ENCODE results near the gene ORAI1.
"Not testable (repeated sequence)": the region's sequence is repeated elsewhere in the genome, so short reads cannot be mapped to it uniquely, and the experiment has no call there.

The ORAI1 gene

GRCh38 chr12:121603581-121603980, 22.7 kb upstream of the ORAI1 start:
- DNase-seq (no peak), ATAC-seq (no peak)

DNA sequence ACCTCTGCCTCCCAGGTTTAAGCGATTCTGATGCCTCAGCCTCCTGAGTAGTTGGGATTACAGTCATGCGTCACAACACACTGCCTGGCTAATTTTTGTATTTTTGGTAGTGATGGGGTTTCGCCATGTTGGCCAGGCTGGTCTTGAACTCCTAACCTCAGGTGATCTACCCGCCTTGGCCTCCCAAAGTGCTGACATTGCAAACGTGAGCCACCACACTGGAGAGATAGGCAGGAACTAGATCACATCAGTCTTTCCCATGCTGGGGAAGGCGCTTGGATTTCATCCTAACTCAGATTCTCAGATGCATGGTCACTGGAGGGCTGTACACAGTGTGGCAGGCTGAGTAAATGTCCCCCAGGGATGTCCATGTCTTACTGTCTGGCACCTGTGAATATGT, 18.0 kb upstream of the ORAI1 start:
- ATAC-seq (no peak), DNase-seq (no peak)

- ATAC-seq (no peak), DNase-seq (no peak)
Observed at GRCh38 chr12:121610239-121611149, 15.8 kb upstream of the ORAI1 start.

DNA sequence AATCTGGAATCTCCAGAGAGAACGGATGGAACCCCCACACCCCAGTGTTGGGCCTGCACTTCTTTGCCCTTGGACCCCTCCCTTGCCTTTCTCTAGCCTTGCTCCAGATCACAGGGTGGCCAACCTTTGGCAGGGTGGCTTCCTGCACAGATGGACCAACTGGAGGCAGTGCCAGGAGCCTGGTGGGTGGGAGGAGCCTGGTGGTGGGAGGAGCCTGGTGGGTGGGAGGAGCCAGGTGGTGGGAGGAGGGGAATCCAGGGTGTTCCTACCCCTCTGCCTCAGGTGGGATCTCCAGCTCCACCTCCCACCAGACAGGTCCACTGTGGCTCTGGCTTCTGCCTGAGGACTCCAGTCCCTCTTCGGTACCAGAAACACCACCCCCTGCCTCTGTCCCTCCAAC, 15.0 kb upstream of the ORAI1 start:
- peak; percentile 43 for DNase-seq
- peak; percentile 36 for ATAC-seq

DNA sequence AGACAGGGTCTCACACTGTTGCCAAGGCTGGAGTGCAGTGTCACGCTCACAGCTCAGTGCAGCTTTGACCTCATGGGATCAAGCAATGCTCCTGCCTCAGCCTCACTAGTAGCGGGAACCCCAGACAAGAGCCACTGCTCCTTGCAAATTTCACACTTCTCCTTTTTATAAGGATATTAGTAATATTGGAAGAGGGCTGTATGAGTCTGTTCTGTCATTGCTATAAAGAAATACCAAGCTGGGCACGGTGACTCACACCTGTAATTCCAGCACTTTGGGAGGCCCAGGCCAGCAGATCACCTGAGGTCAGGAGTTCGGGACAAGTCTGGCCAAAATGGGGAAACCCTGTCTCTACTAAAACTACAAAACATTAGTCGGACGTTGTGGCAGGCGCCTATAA, 12.9 kb upstream of the ORAI1 start:
- DNase-seq: no peak
- ATAC-seq: no peak

GRCh38 chr12:121614872-121615467, 11.4 kb upstream of the ORAI1 start:
- DNase-seq (no peak), ATAC-seq (no peak)

GRCh38 chr12:121618659-121619233, 7.6 kb upstream of the ORAI1 start:
- no peak for DNase-seq
- ATAC-seq: no peak

DNA sequence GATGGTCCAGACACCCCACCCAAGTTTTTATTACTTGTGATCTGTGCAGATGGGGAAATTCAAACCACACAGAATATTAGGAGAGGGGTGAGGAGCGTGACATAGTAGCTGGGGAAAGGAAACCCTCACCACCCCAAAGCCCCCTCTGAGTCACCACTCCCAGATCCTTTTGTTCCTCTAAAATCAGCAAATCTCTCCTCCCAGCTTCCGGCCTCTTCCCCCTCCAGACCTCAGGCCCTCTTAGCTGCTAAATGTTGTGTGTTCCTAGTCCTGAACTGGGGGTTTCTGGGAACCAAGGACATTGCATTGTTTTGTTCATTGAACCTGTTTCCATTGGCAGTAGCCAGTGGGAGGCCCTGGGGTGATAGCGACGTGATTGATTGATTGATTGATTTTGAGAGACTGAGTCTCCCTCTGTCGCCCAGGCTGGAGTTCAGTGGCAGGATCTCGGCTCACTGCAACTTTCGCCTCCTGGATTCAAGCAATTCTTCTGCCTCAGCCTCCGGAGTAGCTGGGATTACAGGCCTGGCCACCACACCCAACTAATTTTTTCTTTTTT, 5.9 kb upstream of the ORAI1 start:
- DNase-seq (no peak), ATAC-seq (no peak)

DNA sequence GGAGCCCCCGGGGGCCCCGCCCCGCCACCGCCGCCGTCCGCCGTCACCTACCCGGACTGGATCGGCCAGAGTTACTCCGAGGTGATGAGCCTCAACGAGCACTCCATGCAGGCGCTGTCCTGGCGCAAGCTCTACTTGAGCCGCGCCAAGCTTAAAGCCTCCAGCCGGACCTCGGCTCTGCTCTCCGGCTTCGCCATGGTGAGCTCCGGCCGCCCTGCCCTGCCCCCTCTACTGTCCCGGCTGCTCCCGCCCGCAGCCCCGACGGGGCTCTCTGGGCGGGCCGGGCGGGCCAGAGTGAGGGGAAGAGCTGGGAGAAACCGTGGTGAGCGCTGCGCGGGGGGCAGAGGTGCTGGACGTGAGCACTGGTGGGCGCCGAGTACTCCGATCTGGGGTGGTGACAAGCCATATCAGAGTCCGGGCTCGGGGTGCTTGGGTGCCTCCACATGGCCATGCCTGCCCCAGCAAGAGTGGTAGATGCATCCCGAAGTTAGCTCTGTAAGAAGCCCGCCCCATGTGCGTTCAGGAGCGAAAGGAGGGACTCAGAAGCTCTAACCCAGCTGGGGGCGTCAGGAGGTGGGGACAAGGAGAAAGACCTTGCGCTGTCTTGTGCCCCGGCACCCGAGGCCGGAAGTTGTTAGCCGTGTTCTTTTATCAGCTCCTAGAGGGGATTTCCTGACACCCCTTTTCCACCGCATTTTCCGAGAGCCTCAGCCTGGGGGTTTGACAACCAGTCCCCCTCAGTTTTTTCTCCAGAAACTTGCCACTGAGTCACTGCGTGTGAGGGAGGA, 717 bp downstream of the ORAI1 start:
- DNase-seq: peak; percentile 91
- peak; percentile 69 for ATAC-seq

GRCh38 chr12:121628037-121628436, 1.7 kb downstream of the ORAI1 start:
- no peak for ATAC-seq
- peak; percentile 44 for DNase-seq

DNA sequence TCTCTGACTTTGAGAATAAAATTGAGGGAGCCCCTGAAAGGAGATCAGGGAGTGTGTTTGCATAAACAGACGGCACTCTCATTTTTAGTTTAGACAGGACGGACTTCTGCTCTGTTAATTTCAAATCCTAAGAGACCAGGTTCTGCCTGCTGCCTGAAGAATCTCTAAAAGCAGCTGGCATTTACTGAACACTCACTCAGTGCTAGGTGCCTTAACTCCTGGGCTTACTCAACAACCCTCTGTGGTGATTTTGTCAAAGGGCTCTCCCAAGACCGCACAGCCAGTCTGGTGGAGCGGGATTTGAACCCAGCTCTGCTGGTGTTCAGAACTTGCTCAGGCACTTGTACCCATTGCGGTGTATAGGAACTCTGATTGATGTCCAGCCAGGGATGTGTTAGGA, 2.2 kb downstream of the ORAI1 start:
- DNase-seq (peak; percentile 41), ATAC-seq (no peak)

GRCh38 chr12:121630791-121631355, 4.5 kb downstream of the ORAI1 start:
- ATAC-seq (no peak), DNase-seq (no peak)

GRCh38 chr12:121632069-121632970, 6.0 kb downstream of the ORAI1 start:
- no peak for DNase-seq

DNA sequence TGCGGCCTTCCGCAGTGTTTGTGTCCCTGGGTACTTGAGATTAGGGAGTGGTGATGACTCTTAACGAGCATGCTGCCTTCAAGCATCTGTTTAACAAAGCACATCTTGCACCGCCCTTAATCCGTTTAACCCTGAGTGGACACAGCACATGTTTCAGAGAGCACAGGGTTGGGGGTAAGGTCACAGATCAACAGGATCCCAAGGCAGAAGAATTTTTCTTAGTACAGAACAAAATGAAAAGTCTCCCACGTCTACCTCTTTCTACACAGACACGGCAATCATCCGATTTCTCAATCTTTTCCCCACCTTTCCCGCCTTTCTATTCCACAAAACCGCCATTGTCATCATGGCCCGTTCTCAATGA, 7.5 kb downstream of the ORAI1 start:
- ATAC-seq, DNase-seq: not testable (repeated sequence)

More at GRCh38 chr12:121632069-121632970, 6.0 kb downstream of the ORAI1 start:
- ATAC-seq: no peak

DNA sequence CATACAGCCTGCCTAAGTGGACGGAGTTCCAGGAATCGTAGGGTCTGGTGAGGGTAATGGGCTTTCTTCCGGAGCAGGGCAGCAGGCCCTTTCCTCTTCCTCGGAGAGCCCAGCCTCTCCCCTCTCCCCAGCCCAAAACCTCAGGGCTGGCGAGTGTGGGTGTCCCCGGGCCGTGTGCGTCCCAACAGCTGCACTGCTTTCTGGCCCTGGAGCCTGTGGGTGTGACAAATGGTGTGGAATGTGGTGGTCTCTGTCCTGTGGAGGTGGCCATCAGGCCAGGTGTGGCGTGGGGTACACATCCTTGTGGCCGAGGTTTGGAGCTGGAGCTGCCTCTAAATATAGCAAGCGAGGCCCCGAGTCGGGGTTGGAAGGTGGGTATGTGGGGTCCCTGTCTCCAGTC, 8.5 kb downstream of the ORAI1 start:
- no peak for ATAC-seq
- no peak for DNase-seq

DNA sequence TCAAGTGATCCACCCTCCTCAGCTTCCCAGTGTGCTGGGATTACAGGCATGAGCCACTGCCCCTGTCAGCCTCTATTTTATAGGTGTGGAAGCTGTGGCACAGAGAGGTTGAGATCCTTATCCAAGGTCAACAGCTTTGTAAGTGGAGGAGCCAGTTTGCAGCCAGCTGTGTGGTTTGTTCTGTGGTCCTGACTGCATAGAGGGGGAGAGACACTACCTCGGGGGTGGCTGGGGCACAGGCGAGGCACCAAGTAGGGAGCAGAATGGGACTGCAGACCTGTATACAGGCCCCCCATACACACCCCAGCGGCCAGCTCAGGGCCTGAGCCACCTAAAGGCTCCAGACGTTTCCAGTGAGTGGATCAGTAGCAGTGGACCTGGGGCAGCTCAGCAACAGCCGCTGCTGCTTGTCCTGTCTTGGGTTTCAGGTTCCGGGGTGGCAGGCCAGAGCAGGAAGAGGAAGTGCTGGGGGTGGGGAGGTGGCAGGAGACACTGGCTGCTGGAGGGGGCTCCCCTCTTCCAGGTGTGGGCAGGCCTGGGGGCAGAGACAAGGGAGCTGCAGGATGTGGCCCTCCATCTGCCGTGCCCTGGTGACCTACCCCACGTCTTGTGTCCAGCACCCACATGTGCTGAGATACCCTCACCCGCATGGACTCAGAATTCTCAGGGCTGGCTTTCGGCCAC, 11.0 kb downstream of the ORAI1 start:
- ATAC-seq: peak; percentile 81
- peak; percentile 81 for DNase-seq

GRCh38 chr12:121638298-121639202, 12.2 kb downstream of the ORAI1 start:
- ATAC-seq (no peak), DNase-seq (no peak)

DNA sequence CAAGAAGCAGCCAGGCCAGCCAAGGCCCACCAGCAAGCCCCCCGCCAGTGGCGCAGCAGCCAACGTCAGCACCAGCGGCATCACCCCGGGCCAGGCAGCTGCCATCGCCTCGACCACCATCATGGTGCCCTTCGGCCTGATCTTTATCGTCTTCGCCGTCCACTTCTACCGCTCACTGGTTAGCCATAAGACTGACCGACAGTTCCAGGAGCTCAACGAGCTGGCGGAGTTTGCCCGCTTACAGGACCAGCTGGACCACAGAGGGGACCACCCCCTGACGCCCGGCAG, 15.0 kb downstream of the ORAI1 start:
- ATAC-seq (no peak), DNase-seq (no peak)

GRCh38 chr12:121648458-121649028, 22.2 kb downstream of the ORAI1 start:
- DNase-seq (no peak), ATAC-seq (no peak)
